AG20443 (cell line): ENCODE data around the gene SPRED3.

Source experiments
- DNase-seq: peaks from one replicate; pipeline ENCODE4 v3.0.0; 2012; ENCODE audit warnings: low spot score, mixed read lengths

Gene SPRED3

GRCh38 chr19:38373907-38374331 is 14.6 kb upstream of the SPRED3 start:
- DNase-seq = no peak

GRCh38 chr19:38374332-38375097 is 14.0 kb upstream of the SPRED3 start, which contains the start of gene PSMD8:
PSMD8 (plus strand) TSS chr19:38374571; CDS start chr19:38374602, 31 bp downstream.
- DNase-seq = peak; percentile 98

- no peak for DNase-seq
Measured at GRCh38 chr19:38375098-38375493, 13.4 kb upstream of the SPRED3 start.

- peak; percentile 43 for DNase-seq
Measured at GRCh38 chr19:38375748-38376147, 12.7 kb upstream of the SPRED3 start.

GRCh38 chr19:38376576-38376975 is 11.9 kb upstream of the SPRED3 start:
- DNase-seq = no peak

- DNase-seq = no peak
Measured at GRCh38 chr19:38377052-38377451, 11.4 kb upstream of the SPRED3 start.

- no peak for DNase-seq
Measured at GRCh38 chr19:38378866-38379265, 9.6 kb upstream of the SPRED3 start.

GRCh38 chr19:38381138-38381537 is 7.4 kb upstream of the SPRED3 start:
- no peak for DNase-seq

GRCh38 chr19:38383184-38383583 is 5.3 kb upstream of the SPRED3 start:
- DNase-seq = no peak

GRCh38 chr19:38383743-38384142 is 4.8 kb upstream of the SPRED3 start:
- no peak for DNase-seq

- no peak for DNase-seq
Measured at GRCh38 chr19:38384209-38385027, 4.1 kb upstream of the SPRED3 start.

- no peak for DNase-seq
Measured at GRCh38 chr19:38385057-38385803, 3.3 kb upstream of the SPRED3 start.

GRCh38 chr19:38385804-38386257 is 2.7 kb upstream of the SPRED3 start:
- DNase-seq = no peak

- no peak for DNase-seq
Measured at GRCh38 chr19:38386300-38386970, 2.1 kb upstream of the SPRED3 start.

GRCh38 chr19:38386971-38387549 is 1.4 kb upstream of the SPRED3 start:
- DNase-seq = no peak

GRCh38 chr19:38387550-38388348 is 748 bp upstream of the SPRED3 start, which contains the start of gene GGN:
GGN (minus strand) TSS chr19:38388034; CDS start chr19:38387261, 773 bp downstream.
- peak; percentile 96 for DNase-seq

- peak; percentile 79 for DNase-seq
Measured at GRCh38 chr19:38389101-38389925, 816 bp downstream of the SPRED3 start.

GRCh38 chr19:38389957-38390924 is 1.7 kb downstream of the SPRED3 start:
- no peak for DNase-seq
